ENCODE measurements around the gene PPFIA1. TPM values are rescaled to one million over a fixed set of nuclear protein-coding genes. Genes with fewer than 3 reads are reported as not detected.
A peak's percentile ranks its signal among the peaks of the same experiment; 100 is the strongest.

The PPFIA1 gene
- total RNA-seq, 1 experiment from 2014 or later = 63.4 TPM

GRCh38 chr11:70402016-70402415, 131.5 kb downstream of the PPFIA1 start:
- H3K4me1 ChIP-seq (ENCODE audit: insufficient read depth, low read length) = no peaks in the 10 kb centered on the region
- peaks cover 26% of the 10 kb centered on the region; the same call in 1 of the 2 replicates for H3K79me2 ChIP-seq (ENCODE audit: insufficient read depth, low read length)
- no peak overlapping the region for H2BK120ac ChIP-seq (ENCODE audit: low read depth, low read length, poor library complexity, severe bottlenecking)
- no peak overlapping the region for H4K8ac ChIP-seq (replicated peaks; ENCODE audit: insufficient read length, low read depth, low read length)
- no peak overlapping the region for H2BK5ac ChIP-seq (ENCODE audit: insufficient read length, low read length)
- no peaks in the 10 kb centered on the region for H4K20me1 ChIP-seq (ENCODE audit: control insufficient read depth, insufficient read depth, insufficient read length)
- H3K14ac ChIP-seq (ENCODE audit: insufficient read depth, low read length) = no peak overlapping the region
- Mint-ChIP-seq H3K4me1 (peaks cover 25 to 26% of the 10 kb centered on the region in 2 experiments), H3K36me3 (ENCODE audit: insufficient read depth in 1 of 3, low read depth in 3 of 3) (peaks cover 11 to 32% (median 21%) of the 10 kb centered on the region in 3 experiments; a peak in 6 of 7 replicates), H3K4me3 (no peak overlapping the region), H3K27me3 (ENCODE audit: low read depth) (no peaks in the 10 kb centered on the region), H3K27ac (peak overlapping the region in 1 of 3 experiments; percentile 65; a peak in 3 of 7 replicates), H3K9me3 (no peaks in the 10 kb centered on the region)
- no peak overlapping the region for H2AFZ ChIP-seq (ENCODE audit: low read length)
- no peak overlapping the region for H3K9ac ChIP-seq (ENCODE audit: extremely low read depth, insufficient read length, low read length)
- no peak overlapping the region for H3T11ph ChIP-seq (ENCODE audit: low read length)
- H3K27me3 ChIP-seq (ENCODE audit: insufficient read depth, low read length) = no peaks in the 10 kb centered on the region
- H3K4ac ChIP-seq (ENCODE audit: low read depth, low read length) = no peak overlapping the region
- TF ChIP-seq, protein P1, sequence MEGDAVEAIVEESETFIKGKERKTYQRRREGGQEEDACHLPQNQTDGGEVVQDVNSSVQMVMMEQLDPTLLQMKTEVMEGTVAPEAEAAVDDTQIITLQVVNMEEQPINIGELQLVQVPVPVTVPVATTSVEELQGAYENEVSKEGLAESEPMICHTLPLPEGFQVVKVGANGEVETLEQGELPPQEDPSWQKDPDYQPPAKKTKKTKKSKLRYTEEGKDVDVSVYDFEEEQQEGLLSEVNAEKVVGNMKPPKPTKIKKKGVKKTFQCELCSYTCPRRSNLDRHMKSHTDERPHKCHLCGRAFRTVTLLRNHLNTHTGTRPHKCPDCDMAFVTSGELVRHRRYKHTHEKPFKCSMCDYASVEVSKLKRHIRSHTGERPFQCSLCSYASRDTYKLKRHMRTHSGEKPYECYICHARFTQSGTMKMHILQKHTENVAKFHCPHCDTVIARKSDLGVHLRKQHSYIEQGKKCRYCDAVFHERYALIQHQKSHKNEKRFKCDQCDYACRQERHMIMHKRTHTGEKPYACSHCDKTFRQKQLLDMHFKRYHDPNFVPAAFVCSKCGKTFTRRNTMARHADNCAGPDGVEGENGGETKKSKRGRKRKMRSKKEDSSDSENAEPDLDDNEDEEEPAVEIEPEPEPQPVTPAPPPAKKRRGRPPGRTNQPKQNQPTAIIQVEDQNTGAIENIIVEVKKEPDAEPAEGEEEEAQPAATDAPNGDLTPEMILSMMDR (conservative IDR thresholded peaks at IDR 0.05) = no peak
- no peak overlapping the region for H2BK15ac ChIP-seq (ENCODE audit: low read depth, low read length)
- H3K18ac ChIP-seq (ENCODE audit: insufficient read length, low read depth, low read length) = no peak overlapping the region
- H3K4me2 ChIP-seq (ENCODE audit: insufficient read depth, insufficient read length, low read length) = no peak overlapping the region
- no peak overlapping the region for H2AK5ac ChIP-seq (ENCODE audit: insufficient read length, low read length)
- H4K5ac ChIP-seq (ENCODE audit: insufficient read length, low read depth, low read length) = no peak overlapping the region
- H3K56ac ChIP-seq (ENCODE audit: insufficient read length, low read depth, low read length) = no peak overlapping the region
- WGBS (ENCODE audit: extremely low coverage, insufficient read length, low lambda C conversion rate) = no CpG with 5 or more reads among the region's 10 CpGs
- H3K79me1 ChIP-seq (ENCODE audit: insufficient read depth, low read depth, low read length, poor library complexity, severe bottlenecking) = peaks cover 2% of the 10 kb centered on the region
- peaks cover 17% of the 10 kb centered on the region for H3K23me2 ChIP-seq (ENCODE audit: insufficient read length, low read depth, low read length, poor library complexity, severe bottlenecking)
- H3K9me3 ChIP-seq (ENCODE audit: control insufficient read depth, low read depth, low read length) = no peaks in the 10 kb centered on the region
- no peak overlapping the region for H3K27ac ChIP-seq (ENCODE audit: insufficient read length, low read depth, low read length)
- no peak overlapping the region for H2BK20ac ChIP-seq (ENCODE audit: low read depth, low read length, poor library complexity, severe bottlenecking)
- no peak overlapping the region for H3K23ac ChIP-seq (ENCODE audit: insufficient read length, low read depth, low read length)
- DNase-seq = no peak
- no peak overlapping the region for H2BK12ac ChIP-seq (ENCODE audit: insufficient read length, low read depth, low read length)
- no peak overlapping the region for H4K91ac ChIP-seq (ENCODE audit: insufficient read length, low read depth, low read length)

Data from H9 (cell line).